BE2C (cell line): ENCODE measurements around the gene TMEM184A.

Source experiments
- DNase-seq: peaks from one replicate; pipeline ENCODE4 v3.0.0-alpha.2; 2020
- H3K27me3 ChIP-seq: fragments of 250-450 bp; sonication (Bioruptor Pico); 2 replicates; pipeline ENCODE4 v1.5.1; 2020; ENCODE audit warnings: mild to moderate bottlenecking
- H3K36me3 ChIP-seq: fragments of 250-450 bp; sonication (Bioruptor Pico); 2 replicates; pipeline ENCODE4 v1.5.1; 2020; ENCODE audit warnings: mild to moderate bottlenecking
- H3K4me1 ChIP-seq: fragments of 250-450 bp; sonication (Bioruptor Pico); 2 replicates; pipeline ENCODE4 v1.5.1; 2020
- H3K4me3 ChIP-seq: 2 replicates; pipeline ENCODE4 v1.5.1; 2011; ENCODE audit warnings: low read depth, low read length
- H3K9me3 ChIP-seq: fragments of 250-450 bp; sonication (Bioruptor Pico); 2 replicates; pipeline ENCODE4 v1.5.1; 2020
- CTCF ChIP-seq: IDR thresholded peaks from 2 replicates; pipeline ENCODE4 v1.5.1; 2012; ENCODE audit warnings: mild to moderate bottlenecking, low read depth, low read length

Gene TMEM184A

DNA sequence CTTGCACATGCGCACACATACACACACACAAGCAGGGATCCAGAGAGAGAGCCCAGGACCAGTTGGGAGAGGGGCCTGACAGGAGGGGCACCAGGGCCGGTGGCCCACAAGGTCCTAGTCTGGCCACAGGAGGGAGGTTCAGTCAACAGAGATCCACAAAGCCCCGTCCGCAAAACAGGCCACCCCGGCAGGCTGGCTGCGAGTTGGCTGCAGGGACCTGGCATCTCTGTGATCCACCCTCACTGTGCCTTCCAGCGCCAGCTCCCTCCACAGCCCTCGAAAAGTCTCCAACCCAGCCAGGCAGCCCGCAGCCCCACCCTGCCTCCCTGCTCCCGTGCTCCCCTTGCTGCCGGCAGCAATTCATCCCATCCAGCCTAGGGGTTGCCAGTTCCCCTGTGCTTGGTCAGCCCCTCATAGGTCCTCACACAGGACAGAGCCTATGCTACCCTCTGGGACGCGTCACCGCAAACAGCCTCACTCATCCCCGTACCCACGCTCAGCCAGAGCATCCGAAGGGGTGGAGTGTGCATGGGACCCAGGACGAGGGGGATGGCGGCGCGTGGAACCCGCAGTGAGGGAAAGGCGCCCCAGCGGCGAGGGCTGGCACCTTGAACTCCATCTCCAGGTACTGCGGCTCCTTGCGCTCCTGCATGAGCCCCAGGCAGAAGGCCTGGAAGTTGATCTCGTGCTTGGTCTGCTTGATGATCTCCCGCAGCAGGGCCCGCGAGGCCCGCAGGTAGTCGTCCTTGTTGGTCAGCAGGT is 59.3 kb downstream of the TMEM184A start:
- Histone ChIP-seq H3K4me1 (no peaks in the 10 kb centered on the region), H3K4me3 (no peak overlapping the region), H3K36me3 (peaks cover 46% of the 10 kb centered on the region), H3K27me3 (no peaks in the 10 kb centered on the region), H3K9me3 (no peaks in the 10 kb centered on the region)
- no peak for TF ChIP-seq CTCF
- DNase-seq: no peak

- Histone ChIP-seq H3K4me3 (no peak overlapping the region), H3K27me3 (no peaks in the 10 kb centered on the region), H3K36me3 (peaks cover 43% of the 10 kb centered on the region), H3K9me3 (no peaks in the 10 kb centered on the region), H3K4me1 (no peaks in the 10 kb centered on the region)
- no peak for TF ChIP-seq CTCF
- no peak for DNase-seq
Measured at GRCh38 chr7:1495564-1496242, 60.3 kb downstream of the TMEM184A start.

GRCh38 chr7:1494866-1495563 is 61.0 kb downstream of the TMEM184A start:
- Histone ChIP-seq H3K27me3 (no peaks in the 10 kb centered on the region), H3K9me3 (no peaks in the 10 kb centered on the region), H3K4me3 (no peak overlapping the region), H3K4me1 (no peaks in the 10 kb centered on the region), H3K36me3 (peaks cover 36% of the 10 kb centered on the region)
- DNase-seq: no peak
- no peak for TF ChIP-seq CTCF

- no peak for TF ChIP-seq CTCF
- Histone ChIP-seq H3K4me1 (no peaks in the 10 kb centered on the region), H3K36me3 (peaks cover 40% of the 10 kb centered on the region), H3K27me3 (no peaks in the 10 kb centered on the region), H3K4me3 (no peak overlapping the region), H3K9me3 (no peaks in the 10 kb centered on the region)
- no peak for DNase-seq
Measured at GRCh38 chr7:1494447-1494846, 61.6 kb downstream of the TMEM184A start.

DNA sequence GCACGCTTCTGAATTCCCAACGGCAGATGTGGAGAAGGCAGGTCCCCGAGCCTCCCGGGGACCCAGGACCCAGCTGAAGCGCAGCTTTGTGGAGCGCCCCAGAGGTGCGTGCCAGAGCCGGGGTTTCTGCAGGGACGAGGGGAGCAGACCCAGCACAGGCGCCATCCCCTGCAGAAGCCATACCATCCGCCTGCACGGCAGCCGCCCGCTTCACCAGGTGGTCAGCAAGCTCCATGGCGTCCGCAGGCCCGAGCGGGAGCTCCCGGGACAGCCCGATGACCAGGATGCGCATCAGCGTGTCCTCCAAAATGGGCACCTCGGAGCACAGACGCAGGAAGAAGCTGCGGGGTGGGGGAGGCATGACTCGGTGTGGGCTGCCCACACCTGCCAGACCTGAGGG is 62.4 kb downstream of the TMEM184A start:
- Histone ChIP-seq H3K4me1 (no peaks in the 10 kb centered on the region), H3K4me3 (no peak overlapping the region), H3K9me3 (no peaks in the 10 kb centered on the region), H3K36me3 (peaks cover 44% of the 10 kb centered on the region), H3K27me3 (no peaks in the 10 kb centered on the region)
- no peak for DNase-seq
- TF ChIP-seq CTCF: no peak
